K562 (cell line): Measurements from ENCODE around the gene ROR2. TPM values are rescaled to one million over a fixed set of nuclear protein-coding genes. Genes with fewer than 3 reads are reported as not detected.

Experiments
- ATAC-seq: fragments of 200-7000 bp; cut with Tn5 transposase; 3 replicates; pipeline ENCODE4 v1.9.1; 2020; ENCODE audit warnings: moderate library complexity
- BruUV-seq: library from RNA; stranded (reverse); fragments of 400-500 nt; replicated peaks from 2 replicates; lab custom pipeline; 2021; lab: Mats Ljungman, UMichigan
- CTCF ChIA-PET: fragments of 300-600 bp; formaldehyde crosslinking; extraction: SDS; loops from one replicate; lab custom pipeline; 2021; ENCODE audit warnings: low intra/inter-chr PET ratio; lab: Yijun Ruan, JAX
- POLR2A ChIA-PET: fragments of 300-600, 350-650 bp; sonication (Branson Sonifier 250); formaldehyde crosslinking; extraction: SDS; loops from one replicate; lab custom pipeline; 2021; ENCODE audit warnings: antibody characterized with exemption, inconsistent platforms; lab: Yijun Ruan, JAX
- DNase-seq, 4 experiments: peaks; one replicate each; pipeline versions ENCODE4 v3.0.0 to v3.0.0-alpha.2; 2011 to 2018; ENCODE audit warnings: low spot score in 3 of 4, mixed read lengths in 3 of 4; ENCODE audit errors: extremely low read depth in 1 of 4
- FAIRE-seq: peaks from 2 replicates; lab custom pipeline; 2011; peaks lifted over from hg19 to GRCh38; lab: Jason Lieb, UNC
- H2AFZ ChIP-seq: 2 replicates; pipeline ENCODE4 v1.6.0; 2011; ENCODE audit warnings: low read depth, low read length, control low read depth, inconsistent platforms
- H3K27ac ChIP-seq: fragments of 200-600 bp; 3 replicates; pipeline ENCODE4 v1.8.0; 2011; ENCODE audit warnings: low read depth, mild to moderate bottlenecking, control low read depth, inconsistent platforms, low read length, moderate library complexity, mixed read lengths; ENCODE audit errors: extremely low read depth
- H3K27me3 ChIP-seq, 2 experiments: fragments of 300-600 bp in 1 of 2; 2 replicates in 1 of 2; 3 replicates in 1 of 2; pipeline versions ENCODE4 v1.6.0 to v1.8.0; 2011; ENCODE audit warnings: inconsistent platforms in 2 of 2, low read length in 2 of 2, mild to moderate bottlenecking in 1 of 2, mixed read lengths in 1 of 2, moderate library complexity in 1 of 2; ENCODE audit not compliant: control insufficient read depth in 2 of 2, insufficient read depth in 2 of 2
- H3K36me3 ChIP-seq: fragments of 300-600 bp; 3 replicates; pipeline ENCODE4 v1.8.0; 2011; ENCODE audit warnings: mild to moderate bottlenecking, low read length, inconsistent platforms; ENCODE audit not compliant: control insufficient read depth, insufficient read depth
- H3K4me1 ChIP-seq, 2 experiments: fragments of 200-600 bp in 1 of 2; replicated peaks in 1 of 2; 2 replicates in 1 of 2; 3 replicates in 1 of 2; pipeline versions ENCODE4 v1.5.1 to v1.8.0; 2011; ENCODE audit warnings: inconsistent platforms in 2 of 2, low read length in 2 of 2, mild to moderate bottlenecking in 1 of 2, mixed read lengths in 1 of 2, moderate library complexity in 1 of 2; ENCODE audit not compliant: control insufficient read depth in 2 of 2, insufficient read depth in 2 of 2
- H3K4me2 ChIP-seq: 2 replicates; pipeline ENCODE4 v1.6.1; 2011; ENCODE audit warnings: low read length, control low read depth, inconsistent platforms, mixed read lengths; ENCODE audit not compliant: insufficient read depth
- H3K4me3 ChIP-seq: fragments of 200-600 bp; sonication (generic), shearing (Covaris generic); 2 replicates; pipeline ENCODE4 v1.5.1; 2016; ENCODE audit warnings: control low read depth, inconsistent platforms
- H3K79me2 ChIP-seq: fragments of 200-600 bp; 3 replicates; pipeline ENCODE4 v1.8.0; 2011; ENCODE audit warnings: low read length, inconsistent platforms; ENCODE audit not compliant: control insufficient read depth, insufficient read depth
- H3K9ac ChIP-seq, 2 experiments: 2 replicates each; pipeline versions ENCODE4 v1.6.0 to v1.6.1; 2011; ENCODE audit warnings: low read depth in 2 of 2, low read length in 2 of 2, control low read depth in 1 of 2, inconsistent platforms in 1 of 2, mild to moderate bottlenecking in 1 of 2, mixed read lengths in 1 of 2; ENCODE audit not compliant: insufficient read depth in 1 of 2
- H3K9me1 ChIP-seq: one replicate; pipeline ENCODE4 v1.6.0; 2011; ENCODE audit warnings: inconsistent platforms, mild to moderate bottlenecking, low read length, moderate library complexity; ENCODE audit not compliant: control insufficient read depth, insufficient read depth
- H3K9me3 ChIP-seq: replicated peaks from 2 replicates; pipeline ENCODE4 v1.5.1; 2011; ENCODE audit warnings: low read depth, low read length, inconsistent platforms; ENCODE audit not compliant: control insufficient read depth, insufficient read depth
- H4K20me1 ChIP-seq: replicated peaks from 2 replicates; pipeline ENCODE4 v1.6.1; 2011; ENCODE audit warnings: low read length, inconsistent platforms, mixed read lengths; ENCODE audit not compliant: control insufficient read depth, insufficient read depth
- ARHGAP35 ChIP-seq: fragments of 450-650 bp; IDR thresholded peaks from 2 replicates; pipeline ENCODE4 v1.6.1; 2018; ENCODE audit not compliant: partially characterized antibody
- CBX1 ChIP-seq: sonication (generic); IDR thresholded peaks from 2 replicates; pipeline ENCODE4 v1.6.1; 2016; ENCODE audit warnings: antibody characterized with exemption, low read depth, mild to moderate bottlenecking
- CCNT2 ChIP-seq: IDR thresholded peaks from 2 replicates; pipeline ENCODE4 v1.6.1; 2011; ENCODE audit warnings: borderline replicate concordance, low read depth, mild to moderate bottlenecking, moderate library complexity, mixed read lengths, low read length; ENCODE audit not compliant: insufficient read length; ENCODE audit errors: extremely low read depth
- FOXP4 ChIP-seq: sonication (generic); formaldehyde crosslinking; IDR thresholded peaks from 2 replicates; pipeline ENCODE4 v1.8.0; 2022; ENCODE audit warnings: mild to moderate bottlenecking, missing genetic modification reagents, borderline replicate concordance
- NCOR1 ChIP-seq: fragments of 450-650 bp; IDR thresholded peaks from 2 replicates; pipeline ENCODE4 v1.6.1; 2016; ENCODE audit warnings: mild to moderate bottlenecking, moderate library complexity
- NONO ChIP-seq, 2 experiments: fragments of 200-400 bp in 1 of 2; fragments of 450-650 bp in 1 of 2; formaldehyde crosslinking in 1 of 2; IDR thresholded peaks; 2 replicates each; pipeline ENCODE4 v1.6.1; 2017; ENCODE audit warnings: low read depth in 2 of 2, mild to moderate bottlenecking in 2 of 2, moderate library complexity in 2 of 2, low read length in 1 of 2
- PATZ1 ChIP-seq: fragments of 250-450 bp; sonication (Bioruptor Pico); IDR thresholded peaks from 2 replicates; pipeline ENCODE4 v1.5.0; 2020; ENCODE audit warnings: mild to moderate bottlenecking, borderline replicate concordance
- PHF8 ChIP-seq: fragments of 200-600 bp; sonication (generic); IDR thresholded peaks from 2 replicates; pipeline ENCODE4 v1.6.1; 2012; ENCODE audit warnings: mixed run types, mild to moderate bottlenecking, inconsistent platforms, low read length, moderate library complexity, borderline replicate concordance
- STAG1 ChIP-seq: sonication (generic); formaldehyde crosslinking; IDR thresholded peaks from 2 replicates; pipeline ENCODE4 v1.5.0; 2020; ENCODE audit warnings: missing genetic modification reagents, borderline replicate concordance
- TBL1XR1 ChIP-seq, 2 experiments: IDR thresholded peaks; 2 replicates each; pipeline ENCODE4 v1.6.1; 2012; ENCODE audit warnings: improper control_type of control experiment in 2 of 2, low read length in 2 of 2, mild to moderate bottlenecking in 1 of 2
- ZNF76 ChIP-seq: fragments of 250-450 bp; sonication (Bioruptor Pico); IDR thresholded peaks from 2 replicates; pipeline ENCODE4 v1.4.0; 2020; ENCODE audit warnings: mild to moderate bottlenecking, moderate library complexity, borderline replicate concordance
- ZSCAN32 ChIP-seq: fragments of 450-650 bp; formaldehyde crosslinking; IDR thresholded peaks from 2 replicates; pipeline ENCODE4 v1.4.0; 2020; ENCODE audit warnings: mild to moderate bottlenecking, moderate library complexity
- WGBS: fragments of 100-300 bp; shearing (Covaris generic); methylation state at CpG from one replicate; pipeline ENCODE4 v1.1.6; 2016; ENCODE audit warnings: low coverage, mixed read lengths; ENCODE audit not compliant: insufficient coverage; ENCODE audit errors: missing lambda C conversion rate; 5-methylcytosine and 5-hydroxymethylcytosine counted together
- in situ Hi-C: fragments of 300-500 bp; cut with MboI; formaldehyde crosslinking; loops from 4 replicates; pipeline ENCODE4 v1.15.0; 2018; ENCODE audit warnings: inconsistent platforms, mixed read lengths
- intact Hi-C: fragments of 100-400 bp; cut with micrococcal nuclease; formaldehyde crosslinking; loops from 2 replicates; pipeline ENCODE4 v1.14.2; 2022
- polyA plus RNA-seq, 8 experiments: library from polyadenylated mRNA; depleted of rRNA in 4 of 8; stranded (reverse) in 5 of 8; unstranded in 3 of 8; fragments of >200 nt; fragmentation: Nextera tagmentation in 2 of 8; fragmentation: Illumina TruSeq in 1 of 8; extraction: Ambion mirVana in 2 of 8; extraction: Trizol in 1 of 8; gene quantifications; 2 replicates each; pipeline versions ENCODE4 v1.2.1 to v1.2.3, GENCODE V29; 2011 to 2014; ENCODE audit warnings: inconsistent platforms in 1 of 8, missing spikeins in 1 of 8
- total RNA-seq, 7 experiments: library from RNA; depleted of rRNA in 6 of 7; stranded (reverse); fragments of >200 nt in 6 of 7; fragmentation: Illumina TruSeq in 2 of 7; extraction: Trizol in 2 of 7; gene quantifications; 2 replicates each; pipeline versions ENCODE4 v1.2.1 to v1.2.3, GENCODE V29; 2011 to 2021; ENCODE audit warnings: low replicate concordance in 1 of 7
- TF ChIP-seq, protein P1 (sequence below): fragments of 450-650 bp; IDR thresholded peaks from 2 replicates; pipeline ENCODE4 v1.6.1; 2014; ENCODE audit warnings: low read depth, mild to moderate bottlenecking, moderate library complexity, borderline replicate concordance

ROR2 gene
- total and polyA plus RNA-seq, 9 of the 15 experiments (the other 6 are each of a cell fraction or from before 2014, with no cell fraction given) = 5.6 to 33.8 (median 15.3) TPM

DNA sequence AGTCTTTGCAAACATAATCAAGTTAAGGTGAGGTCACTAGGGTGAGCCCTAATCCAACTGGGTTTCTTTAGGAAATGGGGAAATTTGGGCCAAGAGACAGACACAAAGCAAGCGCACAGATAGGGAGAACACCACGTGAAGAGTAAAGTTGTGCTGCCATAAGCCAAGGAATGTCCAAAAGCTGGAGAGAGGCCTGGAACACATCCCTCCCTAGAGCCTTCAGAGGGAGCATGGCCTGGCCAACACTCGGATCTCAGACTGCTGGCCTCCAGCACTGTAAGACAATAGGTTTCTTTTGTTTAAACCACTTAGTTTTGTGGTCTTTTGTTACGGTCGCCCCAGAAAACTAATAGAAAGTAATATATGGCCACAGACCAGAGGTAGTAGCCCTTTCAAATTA lies 8.1 kb upstream of the ROR2 start:
- no peaks in the 10 kb centered on the region for H3K9me3 ChIP-seq
- H3K4me1 ChIP-seq = peaks cover 0 to 6% of the 10 kb centered on the region in 2 experiments; a peak in 3 of 5 replicates
- intact Hi-C loops = no loop called here
- H3K4me3 ChIP-seq = no peak overlapping the region
- H4K20me1 ChIP-seq = no peaks in the 10 kb centered on the region
- CTCF ChIA-PET = no interaction called here
- BruUV-seq = no TSS peak
- no peak overlapping the region for H2AFZ ChIP-seq
- TF ChIP-seq NONO (IDR thresholded peaks at IDR 0.05; ENCODE audit: low read depth in 2 of 2, low read length in 1 of 2) = no peak
- TF ChIP-seq FOXP4 (CRISPR knock-in tag) = no peak
- no peak for TF ChIP-seq STAG1
- no peak for TF ChIP-seq ZSCAN32 (CRISPR knock-in tag)
- TF ChIP-seq NCOR1 = no peak
- TF ChIP-seq, protein P1, sequence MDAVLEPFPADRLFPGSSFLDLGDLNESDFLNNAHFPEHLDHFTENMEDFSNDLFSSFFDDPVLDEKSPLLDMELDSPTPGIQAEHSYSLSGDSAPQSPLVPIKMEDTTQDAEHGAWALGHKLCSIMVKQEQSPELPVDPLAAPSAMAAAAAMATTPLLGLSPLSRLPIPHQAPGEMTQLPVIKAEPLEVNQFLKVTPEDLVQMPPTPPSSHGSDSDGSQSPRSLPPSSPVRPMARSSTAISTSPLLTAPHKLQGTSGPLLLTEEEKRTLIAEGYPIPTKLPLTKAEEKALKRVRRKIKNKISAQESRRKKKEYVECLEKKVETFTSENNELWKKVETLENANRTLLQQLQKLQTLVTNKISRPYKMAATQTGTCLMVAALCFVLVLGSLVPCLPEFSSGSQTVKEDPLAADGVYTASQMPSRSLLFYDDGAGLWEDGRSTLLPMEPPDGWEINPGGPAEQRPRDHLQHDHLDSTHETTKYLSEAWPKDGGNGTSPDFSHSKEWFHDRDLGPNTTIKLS = no peak
- no peak for TF ChIP-seq CBX1
- no peak for TF ChIP-seq ZNF76 (CRISPR knock-in tag)
- no peak for TF ChIP-seq CCNT2
- no peak for TF ChIP-seq PHF8
- TF ChIP-seq TBL1XR1 (IDR thresholded peaks at IDR 0.05; ENCODE audit: low read length in 2 of 2) = no peak
- no peak for TF ChIP-seq PATZ1 (CRISPR knock-in tag)
- no peak for TF ChIP-seq ARHGAP35
- H3K36me3 ChIP-seq = no peaks in the 10 kb centered on the region
- ATAC-seq = no peak
- no peaks in the 10 kb centered on the region for H3K27me3 ChIP-seq
- in situ Hi-C loops = loop anchor here (10.0 kb wide), 1 partner anchor 193 kb away; no protein-coding TSS in a partner anchor
- H3K27ac ChIP-seq = no peak overlapping the region
- H3K4me2 ChIP-seq = no peak overlapping the region
- H3K79me2 ChIP-seq = no peaks in the 10 kb centered on the region
- WGBS = 74% methylated on average over 5 of the region's 5 CpGs
- H3K9me1 ChIP-seq = no peaks in the 10 kb centered on the region
- DNase-seq = no peak
- POLR2A ChIA-PET = no interaction called here
- H3K9ac ChIP-seq = no peak overlapping the region
- no peak for FAIRE-seq
